ENCODE measurements around the gene HOXD8. TPM values are rescaled to one million over a fixed set of nuclear protein-coding genes. Genes with fewer than 3 reads are reported as not detected.

HOXD8 gene
- total RNA-seq, 1 donor: 0.45 TPM

GRCh38 chr2:176117823-176118371 lies 11.6 kb upstream of the HOXD8 start:
- H3K4me3 ChIP-seq (ENCODE audit: low read depth, low read length): no peak overlapping the region
- no peak for DNase-seq (ENCODE audit: low read depth)
- TF ChIP-seq, protein P1, sequence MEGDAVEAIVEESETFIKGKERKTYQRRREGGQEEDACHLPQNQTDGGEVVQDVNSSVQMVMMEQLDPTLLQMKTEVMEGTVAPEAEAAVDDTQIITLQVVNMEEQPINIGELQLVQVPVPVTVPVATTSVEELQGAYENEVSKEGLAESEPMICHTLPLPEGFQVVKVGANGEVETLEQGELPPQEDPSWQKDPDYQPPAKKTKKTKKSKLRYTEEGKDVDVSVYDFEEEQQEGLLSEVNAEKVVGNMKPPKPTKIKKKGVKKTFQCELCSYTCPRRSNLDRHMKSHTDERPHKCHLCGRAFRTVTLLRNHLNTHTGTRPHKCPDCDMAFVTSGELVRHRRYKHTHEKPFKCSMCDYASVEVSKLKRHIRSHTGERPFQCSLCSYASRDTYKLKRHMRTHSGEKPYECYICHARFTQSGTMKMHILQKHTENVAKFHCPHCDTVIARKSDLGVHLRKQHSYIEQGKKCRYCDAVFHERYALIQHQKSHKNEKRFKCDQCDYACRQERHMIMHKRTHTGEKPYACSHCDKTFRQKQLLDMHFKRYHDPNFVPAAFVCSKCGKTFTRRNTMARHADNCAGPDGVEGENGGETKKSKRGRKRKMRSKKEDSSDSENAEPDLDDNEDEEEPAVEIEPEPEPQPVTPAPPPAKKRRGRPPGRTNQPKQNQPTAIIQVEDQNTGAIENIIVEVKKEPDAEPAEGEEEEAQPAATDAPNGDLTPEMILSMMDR (IDR thresholded peaks at IDR 0.05; ENCODE audit: insufficient read depth, low read length): no peak

GRCh38 chr2:176118601-176119339 lies 10.7 kb upstream of the HOXD8 start:
- TF ChIP-seq, protein P1 (IDR thresholded peaks at IDR 0.05; ENCODE audit: insufficient read depth, low read length): peak; percentile 19
- no peak for DNase-seq (ENCODE audit: low read depth)
- no peak overlapping the region for H3K4me3 ChIP-seq (ENCODE audit: low read depth, low read length)

- H3K4me3 ChIP-seq (ENCODE audit: low read depth, low read length): no peak overlapping the region
- DNase-seq (ENCODE audit: low read depth): no peak
- TF ChIP-seq, protein P1 (IDR thresholded peaks at IDR 0.05; ENCODE audit: insufficient read depth, low read length): no peak
These were observed 8.9 kb upstream of the HOXD8 start for GRCh38 chr2:176120364-176121189.

- no peak for DNase-seq (ENCODE audit: low read depth)
- H3K4me3 ChIP-seq (ENCODE audit: low read depth, low read length): no peak overlapping the region
- TF ChIP-seq, protein P1 (IDR thresholded peaks at IDR 0.05; ENCODE audit: insufficient read depth, low read length): no peak
These were observed 8.1 kb upstream of the HOXD8 start for GRCh38 chr2:176121190-176122051.

GRCh38 chr2:176122052-176122682 lies 7.3 kb upstream of the HOXD8 start:
- no peak overlapping the region for H3K4me3 ChIP-seq (ENCODE audit: low read depth, low read length)
- TF ChIP-seq, protein P1 (IDR thresholded peaks at IDR 0.05; ENCODE audit: insufficient read depth, low read length): no peak
- no peak for DNase-seq (ENCODE audit: low read depth)

Data from fibroblast of the aortic adventitia (primary cell).